ENCODE data around the gene TM4SF5.

Gene TM4SF5

GRCh38 chr17:4748686-4749085 lies 23.0 kb upstream of the TM4SF5 start:
- DNase-seq, result no peak

GRCh38 chr17:4750606-4751005 lies 21.1 kb upstream of the TM4SF5 start:
- DNase-seq, result no peak

DNA sequence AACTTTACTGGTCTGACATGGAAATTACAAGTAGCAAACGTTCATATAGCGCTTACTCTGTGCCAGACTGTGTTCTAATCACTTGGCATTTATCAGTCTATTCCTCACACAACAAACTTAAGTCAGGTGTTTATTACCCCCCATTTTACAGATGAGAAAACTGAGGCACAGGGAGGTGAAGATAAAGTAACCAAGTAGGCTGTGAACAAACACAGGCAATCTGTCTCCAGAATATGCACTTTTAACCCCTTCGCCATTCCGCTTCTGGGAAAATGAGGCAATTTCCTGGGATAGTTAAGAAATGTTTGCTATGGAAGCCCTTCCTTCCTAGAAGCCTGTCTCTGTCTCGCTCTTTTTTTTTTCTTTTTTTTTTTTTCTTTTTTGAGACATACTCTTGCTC lies 19.8 kb upstream of the TM4SF5 start:
- DNase-seq, result no peak

- DNase-seq, result no peak
Measured at GRCh38 chr17:4753392-4753791, 18.3 kb upstream of the TM4SF5 start.

GRCh38 chr17:4759776-4760236 lies 11.9 kb upstream of the TM4SF5 start:
- DNase-seq, result no peak

DNA sequence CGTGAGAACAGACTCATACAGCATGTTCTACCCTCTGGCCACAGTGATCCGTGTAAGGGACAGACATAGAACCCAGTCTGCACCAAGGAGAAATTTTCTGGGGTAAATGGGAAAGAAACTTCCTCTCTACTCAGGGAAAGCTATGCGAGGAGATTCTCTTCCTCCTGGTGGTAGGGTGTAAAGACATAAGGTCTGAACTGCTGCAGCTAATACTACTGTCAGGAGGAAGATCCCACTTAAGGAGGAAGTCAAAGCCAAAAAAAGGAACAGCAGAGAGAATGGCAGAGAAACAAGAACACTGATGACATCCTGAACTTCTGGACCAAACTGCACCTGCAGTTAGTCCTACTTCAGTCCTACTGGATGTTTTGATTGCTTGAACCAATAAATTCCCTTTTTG lies 7.1 kb upstream of the TM4SF5 start:
- DNase-seq, result no peak

GRCh38 chr17:4766201-4766600 lies 5.5 kb upstream of the TM4SF5 start:
- DNase-seq, result no peak

DNA sequence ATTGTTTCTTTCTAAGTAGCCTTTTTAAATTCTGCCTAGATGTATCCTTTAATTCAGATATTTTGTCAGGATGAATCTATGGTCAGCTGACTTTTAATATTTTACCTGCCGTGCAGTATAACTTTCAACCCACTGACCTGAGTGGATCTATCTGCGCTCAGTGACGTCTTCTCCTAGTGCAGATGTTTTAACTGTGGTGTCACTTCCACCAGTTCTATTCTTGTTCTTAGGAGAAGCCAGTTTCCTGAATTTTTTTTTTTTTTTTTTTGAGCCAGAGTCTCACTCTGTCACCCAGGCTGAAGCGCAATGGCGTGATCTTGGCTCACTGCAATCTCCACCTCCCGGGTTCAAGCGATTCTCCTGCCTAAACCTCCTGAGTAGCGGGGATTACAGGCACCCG lies 5.0 kb upstream of the TM4SF5 start:
- DNase-seq, result no peak

- no peak for DNase-seq
Measured at GRCh38 chr17:4768298-4768697, 3.4 kb upstream of the TM4SF5 start.

DNA sequence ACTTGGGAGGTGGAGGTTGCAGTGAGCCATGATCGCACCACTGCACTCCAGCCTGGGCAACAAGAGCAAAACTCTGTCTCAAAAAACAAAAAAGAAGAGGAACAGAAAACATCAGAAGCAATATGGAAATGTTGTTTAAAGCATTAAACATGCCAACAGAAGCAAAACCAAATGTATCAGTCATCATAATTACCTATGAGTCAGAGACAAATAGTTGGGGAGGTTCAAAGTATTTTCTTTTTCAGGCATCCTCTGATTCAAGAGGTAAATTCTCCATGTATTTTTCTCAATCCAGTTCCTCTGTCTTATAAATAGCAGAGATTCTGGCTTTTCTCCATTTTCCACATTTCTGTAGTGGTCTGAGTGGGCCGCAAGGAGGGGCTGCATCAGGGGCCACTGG lies 2.1 kb upstream of the TM4SF5 start:
- no peak for DNase-seq

DNA sequence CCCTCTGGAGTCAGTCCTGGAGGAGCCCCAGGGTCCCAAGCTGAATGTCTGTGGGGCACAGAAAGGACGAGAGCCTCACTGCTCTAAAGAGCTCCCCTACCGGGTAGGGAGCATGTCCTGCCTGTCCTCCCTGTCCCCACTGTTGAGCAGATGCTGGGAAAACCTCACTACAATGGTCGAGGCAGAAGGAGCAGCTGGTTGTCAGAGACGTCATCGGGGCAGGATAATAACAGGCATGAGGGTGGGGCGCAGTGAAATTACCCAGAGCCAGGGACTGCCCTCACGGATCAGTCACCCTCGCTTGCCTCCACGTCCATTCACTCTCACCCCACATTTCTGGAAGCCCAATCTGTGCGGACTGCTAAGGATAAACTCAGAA lies 538 bp downstream of the TM4SF5 start:
- no peak for DNase-seq

DNA sequence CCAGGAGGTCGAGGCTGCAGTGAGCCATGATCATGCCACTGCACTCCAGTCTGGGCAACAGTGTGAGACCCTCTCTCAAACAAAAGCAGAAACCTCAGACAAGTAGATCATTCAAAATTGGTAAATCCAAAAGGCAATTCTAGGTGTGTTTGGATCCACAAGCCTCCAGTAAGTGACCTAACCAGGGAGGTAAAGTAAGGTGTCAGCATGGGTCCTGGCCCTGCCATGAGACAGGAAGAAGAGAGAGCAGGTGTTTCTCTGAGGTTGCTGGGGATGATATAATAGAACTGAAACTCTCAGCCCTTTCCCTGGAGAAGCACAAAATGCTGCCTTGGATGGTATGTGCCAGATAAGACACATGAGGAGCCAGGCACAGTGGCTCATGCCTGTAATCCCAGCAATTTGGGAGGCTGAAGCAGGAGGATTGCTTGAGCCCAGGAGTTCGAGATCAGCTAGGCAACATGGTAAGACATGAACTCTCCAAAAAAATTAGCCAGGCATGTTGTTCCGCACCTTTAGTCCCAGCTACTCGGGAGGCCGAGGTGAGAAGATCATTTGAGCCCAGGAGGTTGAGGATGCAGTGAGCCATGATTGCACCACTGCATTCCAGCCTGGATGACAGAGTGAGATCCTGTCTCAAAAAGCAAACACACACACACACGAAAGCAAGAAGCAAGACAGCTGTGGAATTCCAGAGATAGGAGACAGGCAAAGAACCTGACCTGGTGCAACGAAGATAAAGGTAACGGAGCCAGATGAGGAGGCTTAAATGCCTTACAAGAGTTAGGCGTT lies 6.5 kb downstream of the TM4SF5 start:
- no peak for DNase-seq

DNA sequence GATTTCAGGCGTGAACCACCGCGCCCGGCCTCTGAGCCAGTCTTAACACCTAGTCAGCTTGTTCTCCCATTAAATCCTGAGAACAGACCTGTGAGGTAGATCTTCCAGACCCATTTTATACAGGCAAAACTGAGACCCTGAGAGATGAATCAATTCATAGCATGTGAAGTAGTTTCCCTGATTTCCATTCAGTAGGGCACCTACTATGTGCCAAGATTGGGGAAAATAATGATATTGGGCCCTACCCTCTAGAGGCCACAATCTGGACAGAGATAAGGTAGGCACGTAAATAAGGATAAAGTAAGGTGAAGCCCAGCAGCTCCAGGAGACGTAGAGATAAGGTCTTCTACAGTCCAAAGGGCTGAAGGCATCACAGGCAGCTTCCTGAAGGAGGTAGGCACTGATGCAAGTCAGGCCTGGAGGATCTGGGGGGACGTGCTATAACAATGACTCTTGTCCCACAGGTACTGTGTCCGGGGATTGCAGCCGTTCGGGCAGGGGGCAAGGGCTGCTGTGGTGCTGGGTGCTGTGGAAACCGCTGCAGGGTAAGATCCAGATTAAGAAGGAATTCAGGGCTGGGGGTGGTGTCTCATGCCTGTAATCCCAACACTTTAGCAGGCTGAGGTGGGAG lies 8.8 kb downstream of the TM4SF5 start:
- DNase-seq, result no peak

DNA sequence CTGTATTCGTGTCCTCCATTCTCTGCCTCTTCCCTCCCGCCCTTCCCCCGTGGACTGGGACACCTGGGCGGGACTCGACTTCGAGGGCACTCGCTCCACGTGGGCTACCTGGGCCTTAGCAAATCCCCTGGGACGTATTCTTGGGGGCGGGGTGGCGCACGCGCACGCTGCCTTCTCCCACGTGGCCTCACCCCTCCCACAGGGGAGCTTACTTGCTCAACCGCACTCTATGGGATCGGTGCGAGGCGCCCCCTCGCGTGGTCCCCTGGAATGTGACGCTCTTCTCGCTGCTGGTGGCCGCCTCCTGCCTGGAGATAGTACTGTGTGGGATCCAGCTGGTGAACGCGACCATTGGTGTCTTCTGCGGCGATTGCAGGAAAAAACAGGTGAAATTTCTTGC lies 11.0 kb downstream of the TM4SF5 start:
- DNase-seq, result no peak

DNA sequence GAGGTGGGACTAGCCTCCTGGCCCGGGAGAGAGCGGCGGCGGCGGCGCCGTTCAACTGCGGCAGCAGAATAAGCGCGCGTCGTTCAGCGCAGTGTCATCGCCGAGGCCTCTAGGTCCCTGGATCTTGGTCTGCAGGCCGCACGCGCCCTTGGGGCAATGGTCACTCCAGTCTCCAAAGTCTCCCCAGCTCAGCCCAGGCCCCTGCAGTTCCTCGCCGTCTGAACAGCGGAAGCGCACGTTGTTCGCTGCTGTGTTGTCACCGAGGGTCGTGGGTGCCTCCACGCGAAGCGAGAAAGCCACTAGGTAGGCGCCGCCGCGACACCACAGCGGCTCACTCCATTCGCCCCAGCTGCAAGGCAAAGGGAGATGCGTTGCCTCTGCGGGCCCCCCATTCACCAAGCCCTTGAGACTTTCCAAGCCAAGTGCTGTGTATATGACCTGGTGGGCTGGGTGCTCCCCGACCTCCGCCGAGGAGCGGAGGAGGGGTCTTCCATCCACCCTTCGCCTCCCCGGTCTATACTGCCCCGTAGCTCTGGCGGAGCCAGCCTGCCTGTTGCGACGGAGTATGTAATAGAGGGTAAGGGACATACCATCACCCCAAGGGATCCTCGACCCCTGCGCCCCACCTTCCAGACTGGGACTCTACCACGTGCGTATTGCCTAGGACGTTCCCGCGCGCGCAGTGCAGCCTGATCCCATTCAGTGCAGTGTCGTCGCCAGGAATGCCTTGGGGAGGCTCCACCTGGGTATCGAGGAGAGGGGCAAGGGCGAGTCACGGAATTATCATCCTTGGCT lies 13.8 kb downstream of the TM4SF5 start:
- DNase-seq, result no peak

- DNase-seq, result no peak
Measured at GRCh38 chr17:4786106-4786511, 14.4 kb downstream of the TM4SF5 start, which contains the start of gene VMO1. Gene VMO1 (minus strand): TSS chr17:4786364. CDS start chr17:4786352, 12 bp downstream.

DNA sequence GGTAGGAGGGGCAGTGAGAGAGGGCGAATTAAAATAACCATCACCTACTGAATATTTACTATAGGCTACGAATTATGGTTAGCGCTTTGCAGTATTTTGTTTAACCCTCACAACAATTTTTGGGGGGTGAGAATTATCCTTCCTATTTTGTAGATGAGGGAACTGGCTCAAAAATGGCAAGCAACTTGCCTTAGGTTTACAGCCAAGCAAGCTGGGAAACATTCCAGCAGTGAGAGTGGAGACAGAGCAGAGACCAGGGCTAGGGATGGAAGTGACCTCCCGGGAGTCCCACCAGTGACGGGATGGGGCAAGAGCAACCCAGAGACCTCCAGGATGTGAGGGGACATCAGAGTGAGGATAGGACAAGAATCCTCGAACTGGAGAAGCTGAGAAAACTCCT lies 14.8 kb downstream of the TM4SF5 start:
- no peak for DNase-seq

GRCh38 chr17:4788159-4788806 lies 16.6 kb downstream of the TM4SF5 start:
- no peak for DNase-seq

GRCh38 chr17:4788807-4789700 lies 17.4 kb downstream of the TM4SF5 start, which contains the start of gene GLTPD2:
Gene GLTPD2 (plus strand): TSS chr17:4788964. CDS start chr17:4789012, 48 bp downstream.
- no peak for DNase-seq

DNA sequence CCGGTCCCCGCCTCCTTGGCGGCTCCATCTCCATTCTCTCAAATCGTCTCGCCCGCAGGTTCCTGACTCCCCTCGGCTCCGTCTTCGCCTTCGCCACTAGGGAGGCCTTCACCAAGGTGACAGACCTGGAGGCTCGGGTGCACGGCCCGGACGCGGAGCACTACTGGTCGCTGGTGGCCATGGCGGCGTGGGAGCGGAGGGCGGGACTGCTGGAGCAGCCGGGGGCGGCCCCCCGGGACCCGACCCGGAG lies 17.9 kb downstream of the TM4SF5 start:
- DNase-seq, result no peak

GRCh38 chr17:4789951-4790704 lies 18.4 kb downstream of the TM4SF5 start:
- DNase-seq, result peak; percentile 57

DNA sequence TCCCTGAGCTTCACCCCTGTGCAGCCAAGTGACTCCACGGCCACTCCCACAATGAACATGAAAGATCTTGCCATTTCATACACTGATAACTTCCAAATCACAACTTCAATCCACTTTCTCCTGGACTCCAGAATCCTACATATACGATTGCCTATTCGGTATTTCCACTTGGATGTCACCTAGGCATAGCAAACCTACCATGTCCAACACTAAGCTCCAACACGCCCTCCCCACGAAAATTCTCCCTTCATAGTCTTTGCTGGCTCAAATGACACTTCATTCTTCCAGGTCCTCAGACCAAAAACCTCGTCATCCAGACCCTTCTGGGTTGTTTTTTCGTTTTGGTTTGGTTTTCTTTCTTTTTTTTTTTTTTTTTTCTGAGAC lies 19.0 kb downstream of the TM4SF5 start:
- DNase-seq, result no peak
